C4-2B (cell line): Measurements from ENCODE around the gene CLDN18.

Source experiments
- H3K27ac ChIP-seq: fragments of 450-650 bp; 2 replicates; pipeline ENCODE4 v1.5.1; 2017
- ZFX ChIP-seq: fragments of 450-650 bp; IDR thresholded peaks from 2 replicates; pipeline ENCODE4 v1.6.1; 2017
- TF ChIP-seq, protein P1 (sequence below): fragments of 450-650 bp; conservative IDR thresholded peaks from 2 replicates; pipeline ENCODE4 v1.5.1; 2017; ENCODE audit warnings: mild to moderate bottlenecking

CLDN18 gene

DNA sequence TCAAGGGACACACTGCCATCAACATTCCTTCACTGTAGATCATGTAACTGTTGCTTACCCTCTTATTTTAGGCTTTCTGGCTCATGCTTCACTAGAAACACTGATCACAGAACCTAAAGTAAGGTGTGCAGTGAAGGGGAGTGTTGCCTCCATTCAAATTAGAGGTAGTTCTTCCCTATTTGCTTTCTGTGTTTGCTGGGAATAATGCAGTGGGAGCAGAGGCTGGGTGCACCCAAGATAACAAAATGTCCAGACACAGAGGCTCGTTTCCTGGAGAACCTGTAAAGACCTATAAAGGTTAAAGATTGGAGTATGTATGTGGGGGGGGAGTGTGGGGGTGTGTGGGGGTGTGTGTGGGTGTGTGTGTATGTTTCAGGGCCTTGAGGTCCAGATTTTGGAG is 2.1 kb upstream of the CLDN18 start:
- TF ChIP-seq, protein P1, sequence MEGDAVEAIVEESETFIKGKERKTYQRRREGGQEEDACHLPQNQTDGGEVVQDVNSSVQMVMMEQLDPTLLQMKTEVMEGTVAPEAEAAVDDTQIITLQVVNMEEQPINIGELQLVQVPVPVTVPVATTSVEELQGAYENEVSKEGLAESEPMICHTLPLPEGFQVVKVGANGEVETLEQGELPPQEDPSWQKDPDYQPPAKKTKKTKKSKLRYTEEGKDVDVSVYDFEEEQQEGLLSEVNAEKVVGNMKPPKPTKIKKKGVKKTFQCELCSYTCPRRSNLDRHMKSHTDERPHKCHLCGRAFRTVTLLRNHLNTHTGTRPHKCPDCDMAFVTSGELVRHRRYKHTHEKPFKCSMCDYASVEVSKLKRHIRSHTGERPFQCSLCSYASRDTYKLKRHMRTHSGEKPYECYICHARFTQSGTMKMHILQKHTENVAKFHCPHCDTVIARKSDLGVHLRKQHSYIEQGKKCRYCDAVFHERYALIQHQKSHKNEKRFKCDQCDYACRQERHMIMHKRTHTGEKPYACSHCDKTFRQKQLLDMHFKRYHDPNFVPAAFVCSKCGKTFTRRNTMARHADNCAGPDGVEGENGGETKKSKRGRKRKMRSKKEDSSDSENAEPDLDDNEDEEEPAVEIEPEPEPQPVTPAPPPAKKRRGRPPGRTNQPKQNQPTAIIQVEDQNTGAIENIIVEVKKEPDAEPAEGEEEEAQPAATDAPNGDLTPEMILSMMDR = no peak
- no peak for TF ChIP-seq ZFX

GRCh38 chr3:138010273-138010590 is 267 bp downstream of the CLDN18 start:
- no peak for TF ChIP-seq ZFX
- TF ChIP-seq, protein P1 = no peak

More for the DNA sequence above, 2.1 kb upstream of the CLDN18 start:
- H3K27ac ChIP-seq = no peak overlapping the region

DNA sequence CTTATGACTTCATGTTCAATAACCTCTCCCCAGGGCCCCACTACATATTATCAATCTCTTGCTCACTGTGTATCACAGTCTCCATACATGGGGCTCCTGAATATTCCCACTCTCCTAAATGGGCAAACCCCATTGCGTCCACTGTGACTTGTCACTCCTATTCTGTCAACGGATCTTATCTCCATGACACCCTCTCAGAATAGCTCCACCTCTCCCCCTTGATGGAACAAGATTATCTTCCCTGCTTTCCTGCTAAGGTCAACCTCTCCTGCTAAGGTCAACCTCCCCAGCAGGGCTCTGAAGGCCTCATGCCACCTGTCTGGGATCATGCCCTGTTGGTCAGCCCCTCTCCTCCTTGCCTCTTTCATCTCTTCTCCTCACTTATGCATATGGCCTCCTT is 1.8 kb downstream of the CLDN18 start:
- TF ChIP-seq, protein P1 = no peak
- no peak for TF ChIP-seq ZFX

More at GRCh38 chr3:138010273-138010590, 267 bp downstream of the CLDN18 start:
- no peak overlapping the region for H3K27ac ChIP-seq

GRCh38 chr3:138012526-138012925 is 2.6 kb downstream of the CLDN18 start:
- H3K27ac ChIP-seq = no peak overlapping the region
- no peak for TF ChIP-seq ZFX
- TF ChIP-seq, protein P1 = no peak

More for the DNA sequence above, 1.8 kb downstream of the CLDN18 start:
- no peak overlapping the region for H3K27ac ChIP-seq

DNA sequence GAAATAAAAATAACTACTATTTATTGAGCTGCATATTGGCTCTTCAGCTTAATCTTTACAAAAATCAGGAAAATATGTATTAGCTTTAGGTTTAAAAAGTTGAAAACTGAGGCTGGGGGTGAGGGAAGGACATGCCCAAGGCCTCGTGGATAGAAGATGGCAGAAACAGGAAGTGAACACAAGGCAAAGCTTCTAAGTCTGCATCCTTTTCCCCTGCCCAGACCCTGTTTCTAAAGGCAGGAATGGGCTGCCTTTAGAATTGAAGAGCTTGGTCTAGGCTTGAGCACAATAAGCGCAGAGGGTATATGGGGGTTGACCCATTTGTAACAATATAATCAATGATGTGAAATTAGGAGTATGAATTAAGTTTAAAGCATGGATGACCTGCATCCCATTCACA is 6.1 kb downstream of the CLDN18 start:
- no peak overlapping the region for H3K27ac ChIP-seq
- TF ChIP-seq, protein P1 = no peak
- TF ChIP-seq ZFX = no peak

DNA sequence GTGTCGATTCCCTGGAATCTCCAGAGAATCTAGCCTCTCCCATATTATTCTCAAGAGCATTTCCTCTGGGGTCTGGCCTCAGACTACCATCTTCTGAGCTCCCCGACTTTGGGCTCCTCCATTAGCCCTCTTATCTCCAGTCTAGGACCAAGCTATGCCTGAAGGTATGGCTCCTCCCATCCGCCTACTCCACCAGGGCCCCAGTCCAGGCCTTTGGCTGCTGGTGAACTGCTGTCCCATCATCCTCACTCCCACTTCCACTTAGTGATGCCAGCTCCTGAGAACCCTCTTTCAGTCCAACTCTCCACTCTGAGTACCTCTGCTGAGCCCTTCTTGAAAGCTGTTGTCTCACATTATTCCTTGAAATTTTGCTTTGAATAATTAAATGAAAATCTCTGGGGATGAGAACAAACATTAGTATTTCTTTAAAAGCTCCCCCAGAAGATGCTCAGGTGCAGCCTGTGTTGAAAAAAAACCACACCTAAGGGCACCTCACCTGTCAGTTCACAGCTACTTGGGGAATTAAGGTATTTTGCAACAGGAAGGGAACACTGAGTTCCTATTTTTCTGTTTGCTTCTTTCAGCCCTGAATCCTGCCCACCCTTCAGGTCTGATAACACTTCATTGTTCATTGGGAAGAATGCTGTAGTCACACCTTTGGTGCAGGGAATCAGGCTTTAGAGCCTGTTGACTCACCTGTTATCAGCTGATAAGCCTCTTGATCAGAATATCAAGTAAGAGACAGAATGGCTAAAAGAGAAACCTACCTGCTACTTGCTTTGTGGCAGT is 9.5 kb downstream of the CLDN18 start:
- no peak for TF ChIP-seq ZFX
- TF ChIP-seq, protein P1 = no peak
- no peak overlapping the region for H3K27ac ChIP-seq

- no peak overlapping the region for H3K27ac ChIP-seq
- TF ChIP-seq ZFX = no peak
- TF ChIP-seq, protein P1 = no peak
Measured at GRCh38 chr3:138023754-138024153, 13.8 kb downstream of the CLDN18 start.
